Duodenal mucosa (tissue), 2 donors: ENCODE results near the gene GPX1.

Experiments
- H3K27ac ChIP-seq: one replicate; pipeline ENCODE4 v1.7.0; 2013; ENCODE audit warnings: low read depth, low read length
- H3K27me3 ChIP-seq, 2 donors: one replicate each; pipeline ENCODE4 v1.7.0; 2013; ENCODE audit warnings: low read length in 2 of 2, control low read depth in 1 of 2; ENCODE audit not compliant: insufficient read depth in 2 of 2, control insufficient read depth in 1 of 2
- H3K36me3 ChIP-seq, 2 donors: one replicate each; pipeline ENCODE4 v1.7.0; 2013; ENCODE audit warnings: low read length in 2 of 2, control low read depth in 1 of 2; ENCODE audit not compliant: insufficient read depth in 2 of 2, control insufficient read depth in 1 of 2
- H3K4me1 ChIP-seq, 2 donors: one replicate each; pipeline ENCODE4 v1.7.0; 2013; ENCODE audit warnings: low read length in 2 of 2, control low read depth in 1 of 2; ENCODE audit not compliant: insufficient read depth in 2 of 2, control insufficient read depth in 1 of 2
- H3K4me3 ChIP-seq, 2 donors: one replicate each; pipeline ENCODE4 v1.7.0; 2013; ENCODE audit warnings: low read length in 2 of 2, low read depth in 1 of 2
- H3K9ac ChIP-seq, 2 donors: one replicate each; pipeline ENCODE4 v1.7.0; 2013; ENCODE audit warnings: low read length in 2 of 2, low read depth in 1 of 2
- H3K9me3 ChIP-seq, 2 donors: one replicate each; pipeline ENCODE4 v1.7.0; 2013; ENCODE audit warnings: low read length in 2 of 2, control low read depth in 1 of 2; ENCODE audit not compliant: control insufficient read depth in 1 of 2

Gene GPX1

GRCh38 chr3:49316696-49317457 is 41.3 kb downstream of the GPX1 start:
- Histone ChIP-seq H3K36me3 (peaks cover 16 to 70% of the 10 kb centered on the region in 2 donors), H3K27me3 (no peaks in the 10 kb centered on the region), H3K4me1 (no peaks in the 10 kb centered on the region), H3K27ac (no peak overlapping the region), H3K9ac (no peak overlapping the region), H3K4me3 (no peak overlapping the region), H3K9me3 (no peaks in the 10 kb centered on the region)

DNA sequence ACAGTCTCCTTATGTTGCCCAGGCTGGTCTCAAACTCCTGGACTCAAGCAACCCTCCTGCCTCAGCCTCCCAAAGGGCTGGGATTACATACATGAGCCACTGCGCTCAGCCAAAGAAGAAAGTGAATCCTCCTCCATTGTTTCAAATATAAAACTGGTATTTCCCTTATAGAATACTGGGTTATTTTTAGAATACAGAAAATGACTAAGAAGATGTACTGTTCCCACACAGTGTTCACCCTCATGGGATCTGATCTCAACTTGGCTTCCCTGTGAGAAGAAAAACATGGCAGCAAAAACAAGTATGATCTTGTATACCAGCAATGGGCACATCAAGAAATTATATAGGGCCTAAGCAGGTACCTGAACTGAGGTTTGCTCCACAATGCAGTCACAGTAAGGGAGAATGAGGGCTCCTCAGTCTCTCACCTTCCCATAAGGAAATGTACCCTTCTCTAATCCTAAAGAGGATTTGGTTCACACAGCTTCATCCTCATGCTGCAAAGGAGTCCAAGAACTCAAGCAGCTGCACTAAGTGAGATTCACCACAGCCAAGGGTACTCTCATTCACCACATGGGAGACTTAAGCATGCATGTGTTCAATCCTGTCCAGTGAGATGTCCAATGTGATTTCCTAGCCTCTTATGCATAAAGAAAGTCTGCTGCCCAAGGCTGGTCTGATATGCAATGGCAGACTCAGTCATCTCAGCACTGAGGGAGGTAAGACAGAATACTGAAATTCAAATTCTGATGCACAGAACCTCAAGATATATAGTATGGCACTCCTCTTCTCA is 44.1 kb downstream of the GPX1 start:
- Histone ChIP-seq H3K4me1 (no peaks in the 10 kb centered on the region), H3K4me3 (no peak overlapping the region), H3K27ac (no peak overlapping the region), H3K9me3 (no peaks in the 10 kb centered on the region), H3K9ac (no peak overlapping the region), H3K27me3 (no peaks in the 10 kb centered on the region), H3K36me3 (peaks cover 18 to 62% of the 10 kb centered on the region in 2 donors)

DNA sequence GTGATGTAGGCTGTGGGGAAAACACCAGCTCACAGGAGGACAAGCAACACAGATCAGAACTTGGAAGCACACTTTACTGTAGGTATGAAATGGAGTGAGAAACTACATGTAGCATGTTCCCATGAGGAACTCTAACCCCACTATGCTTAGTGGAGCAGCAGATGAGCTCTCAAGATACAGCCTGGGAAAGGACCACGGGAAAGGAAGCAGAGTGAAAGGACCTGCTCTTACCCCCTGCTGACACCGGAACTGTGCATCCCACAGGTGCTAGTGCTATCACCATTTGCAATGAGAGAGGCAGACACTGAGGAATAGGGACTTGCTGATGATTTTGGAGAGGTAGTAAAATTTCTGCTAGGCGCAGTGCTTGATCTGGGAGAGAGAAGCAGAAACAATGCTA is 46.9 kb downstream of the GPX1 start:
- Histone ChIP-seq H3K9me3 (no peaks in the 10 kb centered on the region), H3K27ac (no peak overlapping the region), H3K27me3 (no peaks in the 10 kb centered on the region), H3K4me1 (no peaks in the 10 kb centered on the region), H3K4me3 (no peak overlapping the region), H3K36me3 (peaks cover 18 to 57% of the 10 kb centered on the region in 2 donors), H3K9ac (no peak overlapping the region)

DNA sequence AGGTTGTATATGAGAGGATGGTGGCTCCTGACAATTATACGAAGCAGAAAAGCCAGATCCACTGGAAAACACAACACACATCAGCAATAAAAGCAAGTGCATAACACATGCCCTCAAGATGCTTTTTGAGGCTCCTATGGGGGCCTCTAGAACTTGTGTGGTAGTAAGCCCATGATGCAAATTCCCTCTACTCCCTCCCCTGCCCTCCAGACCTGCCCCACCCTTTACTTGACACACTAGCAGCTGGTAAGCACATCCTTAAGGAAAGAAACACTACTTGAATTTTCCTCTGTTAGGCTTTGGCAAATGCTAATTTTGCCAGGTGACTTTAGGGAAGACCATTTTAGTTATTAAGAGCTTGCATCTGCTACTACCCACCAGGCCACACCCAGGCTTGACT is 47.5 kb downstream of the GPX1 start:
- Histone ChIP-seq H3K9me3 (no peaks in the 10 kb centered on the region), H3K27ac (no peak overlapping the region), H3K27me3 (no peaks in the 10 kb centered on the region), H3K9ac (no peak overlapping the region), H3K4me3 (no peak overlapping the region), H3K36me3 (peaks cover 19 to 60% of the 10 kb centered on the region in 2 donors), H3K4me1 (no peaks in the 10 kb centered on the region)
